Endometrium (tissue), 2 donors: Measurements from ENCODE around the gene SIGLEC1.

Source experiments
- FAIRE-seq: peaks from 2 replicates; lab custom pipeline; 2012; peaks lifted over from hg19 to GRCh38; lab: Jason Lieb, UNC
- donor health status: control.
- donor health status: control.

SIGLEC1 gene

GRCh38 chr20:3712279-3712873 lies at the start of gene SIGLEC1:
Gene SIGLEC1 (minus strand): TSS chr20:3712600. CDS start chr20:3707128, 5,472 bp downstream.
- no peak for FAIRE-seq

- peak; percentile 29 for FAIRE-seq
These were observed 48.4 kb upstream of the SIGLEC1 start for GRCh38 chr20:3760655-3761348.

- no peak for FAIRE-seq
These were observed 47.5 kb upstream of the SIGLEC1 start for GRCh38 chr20:3759884-3760283.

GRCh38 chr20:3759316-3759823 lies 47.0 kb upstream of the SIGLEC1 start:
- FAIRE-seq: no peak

- no peak for FAIRE-seq
These were observed 46.2 kb upstream of the SIGLEC1 start for GRCh38 chr20:3758566-3758965.

GRCh38 chr20:3757268-3757667 lies 44.9 kb upstream of the SIGLEC1 start:
- FAIRE-seq: no peak

GRCh38 chr20:3755814-3756480 lies 43.5 kb upstream of the SIGLEC1 start:
- no peak for FAIRE-seq

- FAIRE-seq: no peak
These were observed 42.9 kb upstream of the SIGLEC1 start for GRCh38 chr20:3755269-3755668.

GRCh38 chr20:3754276-3754630 lies 41.9 kb upstream of the SIGLEC1 start:
- FAIRE-seq: no peak

GRCh38 chr20:3753501-3754275 lies 41.3 kb upstream of the SIGLEC1 start:
- no peak for FAIRE-seq

GRCh38 chr20:3753098-3753497 lies 40.7 kb upstream of the SIGLEC1 start:
- no peak for FAIRE-seq

- FAIRE-seq: no peak
These were observed 40.0 kb upstream of the SIGLEC1 start for GRCh38 chr20:3752386-3752759.

- FAIRE-seq: no peak
These were observed 39.4 kb upstream of the SIGLEC1 start for GRCh38 chr20:3751675-3752385.

GRCh38 chr20:3751305-3751674 lies 38.9 kb upstream of the SIGLEC1 start:
- FAIRE-seq: no peak

- no peak for FAIRE-seq
These were observed 37.5 kb upstream of the SIGLEC1 start for GRCh38 chr20:3749689-3750531.

- no peak for FAIRE-seq
These were observed 36.8 kb upstream of the SIGLEC1 start for GRCh38 chr20:3749087-3749688.

GRCh38 chr20:3748073-3748472 lies 35.7 kb upstream of the SIGLEC1 start:
- FAIRE-seq: no peak

- no peak for FAIRE-seq
These were observed 35.1 kb upstream of the SIGLEC1 start for GRCh38 chr20:3747471-3747870.

- no peak for FAIRE-seq
These were observed 33.3 kb upstream of the SIGLEC1 start for GRCh38 chr20:3745686-3746173.
